NCI-H2227 (cell line): ENCODE data around the gene CACNA1D.

Experiments
- DNase-seq: peaks from one replicate; lab custom pipeline; 2025; ENCODE audit not compliant: unreplicated experiment; lab: John Stamatoyannopoulos, UW

CACNA1D gene

GRCh38 chr3:53803816-53804695 is 309.6 kb downstream of the CACNA1D start:
- no peak for DNase-seq

- no peak for DNase-seq
Observed at GRCh38 chr3:53804697-53805462, 310.5 kb downstream of the CACNA1D start.

- no peak for DNase-seq
Observed at GRCh38 chr3:53805463-53806159, 311.2 kb downstream of the CACNA1D start.

- no peak for DNase-seq
Observed at GRCh38 chr3:53806182-53807116, 312.0 kb downstream of the CACNA1D start.

- no peak for DNase-seq
Observed at GRCh38 chr3:53807117-53807810, 312.9 kb downstream of the CACNA1D start.

- no peak for DNase-seq
Observed at GRCh38 chr3:53808496-53808895, 314.1 kb downstream of the CACNA1D start.

GRCh38 chr3:53809267-53809666 is 314.9 kb downstream of the CACNA1D start:
- DNase-seq, result no peak

- no peak for DNase-seq
Observed at GRCh38 chr3:53809764-53810400, 315.5 kb downstream of the CACNA1D start.

GRCh38 chr3:53811143-53811927 is 316.9 kb downstream of the CACNA1D start:
- DNase-seq, result no peak

GRCh38 chr3:53812434-53812833 is 318.0 kb downstream of the CACNA1D start:
- DNase-seq, result peak; percentile 5

GRCh38 chr3:53813229-53813628 is 318.8 kb downstream of the CACNA1D start:
- DNase-seq, result no peak

GRCh38 chr3:53813876-53814275 is 319.5 kb downstream of the CACNA1D start:
- DNase-seq, result no peak

- no peak for DNase-seq
Observed at GRCh38 chr3:53815067-53815466, 320.7 kb downstream of the CACNA1D start.

GRCh38 chr3:53815651-53816050 is 321.2 kb downstream of the CACNA1D start:
- no peak for DNase-seq

- no peak for DNase-seq
Observed at GRCh38 chr3:53816425-53816824, 322.0 kb downstream of the CACNA1D start.

GRCh38 chr3:53817211-53817610 is 322.8 kb downstream of the CACNA1D start:
- DNase-seq, result no peak

GRCh38 chr3:53817809-53818208 is 323.4 kb downstream of the CACNA1D start:
- no peak for DNase-seq
